Measurements from ENCODE around the gene CREB1. TPM values are rescaled to one million over a fixed set of nuclear protein-coding genes. Genes with fewer than 3 reads are reported as not detected.
A peak's percentile ranks its signal among the peaks of the same experiment; 100 is the strongest.

CREB1 gene
- total and polyA plus RNA-seq, 12 donors, result 4.6 to 62.2 (median 45.7) TPM

- intact Hi-C loops (cut with DNase I), result loop anchor here in 6 of 10 donors (1.0 to 10.0 kb wide), 8 partner anchors 47 to 184 kb away; partner anchors contain the start of genes METTL21A (in 4 of the 6) and CCNYL1 (in 1 of the 6)
- Histone ChIP-seq H3K36me3 (no peaks in the 10 kb centered on the region), H3K27ac (peak overlapping the region; percentile 96 to 100 (median 98)), H3K4me1 (peaks cover 10 to 61% (median 51%) of the 10 kb centered on the region in 9 donors), H3K9me3 (no peaks in the 10 kb centered on the region), H3K4me3 (peak overlapping the region; percentile 50 to 98 (median 83)), H3K27me3 (no peaks in the 10 kb centered on the region)
- DNase-seq, result peak; percentile 43 to 51
- no peak for ATAC-seq
- TF ChIP-seq CTCF (IDR thresholded peaks at IDR 0.05), result no peak
- 1% methylated on average over 40 to 88 of the region's 93 CpGs for WGBS, 2 donors
These were observed 634 bp downstream of the CREB1 start for GRCh38 chr2:207530160-207531031.

- Histone ChIP-seq H3K27ac (peak overlapping the region; percentile 79 to 98 (median 93)), H3K36me3 (peaks cover 0 to 5% (median 0%) of the 10 kb centered on the region in 9 donors), H3K4me1 (peaks cover 10 to 68% (median 59%) of the 10 kb centered on the region in 9 donors), H3K9me3 (no peaks in the 10 kb centered on the region), H3K4me3 (peak overlapping the region; percentile 50 to 86 (median 68)), H3K27me3 (no peaks in the 10 kb centered on the region)
- no peak for DNase-seq
- ATAC-seq, result no peak
- 2 to 4% methylated on average over 20 of the region's 20 CpGs for WGBS, 2 donors
- no peak for TF ChIP-seq CTCF (IDR thresholded peaks at IDR 0.05)
- intact Hi-C loops (cut with DNase I), result loop anchor here in 6 of 10 donors (2.0 to 10.0 kb wide), 7 partner anchors 46 to 184 kb away; partner anchors contain the start of genes METTL21A (in 3 of the 6) and CCNYL1 (in 1 of the 6)
These were observed 1.5 kb downstream of the CREB1 start for GRCh38 chr2:207531032-207531952.

GRCh38 chr2:207532676-207533075 lies 2.9 kb downstream of the CREB1 start:
- Histone ChIP-seq H3K36me3 (peaks cover 0 to 9% (median 0%) of the 10 kb centered on the region in 9 donors), H3K9me3 (no peaks in the 10 kb centered on the region), H3K4me3 (peak overlapping the region in 6 of 10 donors; percentile 64 to 86 (median 72)), H3K27me3 (no peaks in the 10 kb centered on the region), H3K27ac (peak overlapping the region in 9 of 10 donors; percentile 79 to 98 (median 95)), H3K4me1 (peaks cover 10 to 73% (median 59%) of the 10 kb centered on the region in 9 donors)
- TF ChIP-seq CTCF (IDR thresholded peaks at IDR 0.05), result no peak
- WGBS, 2 donors, result 82 to 86% methylated on average over 9 of the region's 9 CpGs
- intact Hi-C loops (cut with DNase I), result loop anchor here in 5 of 10 donors (1.0 to 10.0 kb wide), 6 partner anchors 45 to 182 kb away; partner anchors contain the start of genes CCNYL1 (in 2 of the 5) and METTL21A (in 2 of the 5)
- no peak for DNase-seq
- ATAC-seq, result no peak
